ENCODE measurements around the gene GALNT14. TPM values are rescaled to one million over a fixed set of nuclear protein-coding genes. Genes with fewer than 3 reads are reported as not detected.

GALNT14 gene
- total RNA-seq, 1 experiment from 2014 or later = 5.9 TPM

DNA sequence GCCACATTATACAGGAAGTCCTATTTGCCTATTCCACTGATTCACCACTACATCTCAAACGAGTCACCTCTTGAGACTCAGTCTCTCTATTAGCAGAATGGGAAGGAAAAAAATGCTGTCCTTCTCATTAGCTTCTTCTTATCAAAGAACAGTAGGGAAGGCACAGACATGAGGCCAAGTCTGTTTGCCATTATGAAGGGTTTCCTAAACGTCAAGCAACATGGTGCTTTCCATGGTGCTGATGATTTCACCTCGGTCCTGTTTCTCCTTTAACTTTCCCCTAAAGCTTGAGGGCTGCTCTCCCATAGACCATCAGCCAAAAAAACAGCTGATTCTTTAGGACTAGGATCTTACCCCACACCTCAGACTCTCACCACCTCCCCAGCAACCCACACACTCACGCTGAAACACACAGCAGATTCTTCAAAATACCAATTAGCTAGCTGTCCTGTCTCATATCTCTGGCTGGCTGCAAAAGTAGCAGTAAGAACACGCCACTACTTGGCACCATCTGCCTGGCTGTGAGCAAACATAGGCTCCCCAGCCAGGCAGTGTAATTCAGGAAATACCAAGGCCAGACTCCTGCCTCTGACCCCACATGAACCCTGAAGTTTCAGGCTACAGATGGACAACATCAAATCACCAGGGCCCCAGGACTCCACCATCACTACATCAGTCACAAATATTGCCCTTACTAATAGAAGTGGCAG is 30.5 kb downstream of the GALNT14 start:
- DNase-seq (ENCODE audit: low read depth, low spot score) = no peak
- in situ Hi-C loops (cut with HindIII; ENCODE audit: low pct_unique_long_range_greater_than_20kb, low sequenced_read_pairs) = no loop called here

DNA sequence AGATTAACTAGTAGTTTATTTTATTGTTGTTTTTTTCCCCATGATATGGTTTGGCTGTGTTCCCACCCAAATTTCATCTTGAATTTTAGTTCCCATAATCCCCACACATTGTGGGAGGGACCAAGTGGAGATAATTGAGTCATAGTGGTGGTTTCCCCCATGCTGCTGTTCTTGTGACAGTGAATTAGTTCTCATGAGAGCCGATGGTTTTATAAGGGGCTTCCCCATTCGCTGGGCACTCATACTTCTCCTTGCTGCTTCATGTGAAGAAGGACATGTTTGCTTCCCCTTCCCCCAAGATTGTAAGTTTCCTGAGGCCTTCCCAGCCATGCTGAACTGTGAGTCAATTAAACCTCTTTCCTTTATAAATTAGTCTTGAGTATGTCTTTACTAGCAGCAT is 36.5 kb downstream of the GALNT14 start:
- no peak for DNase-seq (ENCODE audit: low read depth, low spot score)
- in situ Hi-C loops (cut with HindIII; ENCODE audit: low pct_unique_long_range_greater_than_20kb, low sequenced_read_pairs) = no loop called here

DNA sequence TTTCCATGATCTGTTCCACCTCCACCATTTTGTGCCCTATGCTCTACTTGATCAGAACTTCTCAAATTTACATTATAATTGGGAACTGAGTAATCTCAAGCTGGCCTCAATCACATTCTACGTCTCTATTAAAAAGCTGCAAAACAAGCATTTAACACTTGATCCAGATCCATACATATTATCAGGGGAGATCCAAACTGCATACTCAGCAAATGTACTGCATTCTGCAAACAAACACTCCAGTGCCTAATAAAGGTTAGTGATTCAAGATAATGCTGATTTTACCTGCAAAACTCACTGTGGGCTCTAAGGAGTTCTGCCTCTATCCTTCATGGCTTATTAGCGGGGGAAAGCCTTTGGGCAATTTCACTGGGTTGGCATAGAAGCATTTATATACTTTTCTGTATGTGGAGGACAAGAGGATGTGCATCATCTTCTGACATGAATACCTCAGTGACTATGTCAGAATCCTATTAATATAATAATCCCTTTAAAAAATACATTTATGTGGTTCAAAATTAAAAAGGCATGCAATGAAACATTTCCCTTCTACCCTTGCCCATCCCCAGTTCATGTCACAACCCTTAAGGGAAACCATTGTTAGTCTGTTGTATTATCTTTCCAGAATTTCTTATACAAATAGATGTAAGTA is 40.2 kb downstream of the GALNT14 start:
- DNase-seq (ENCODE audit: low read depth, low spot score) = no peak
- in situ Hi-C loops (cut with HindIII; ENCODE audit: low pct_unique_long_range_greater_than_20kb, low sequenced_read_pairs) = no loop called here

DNA sequence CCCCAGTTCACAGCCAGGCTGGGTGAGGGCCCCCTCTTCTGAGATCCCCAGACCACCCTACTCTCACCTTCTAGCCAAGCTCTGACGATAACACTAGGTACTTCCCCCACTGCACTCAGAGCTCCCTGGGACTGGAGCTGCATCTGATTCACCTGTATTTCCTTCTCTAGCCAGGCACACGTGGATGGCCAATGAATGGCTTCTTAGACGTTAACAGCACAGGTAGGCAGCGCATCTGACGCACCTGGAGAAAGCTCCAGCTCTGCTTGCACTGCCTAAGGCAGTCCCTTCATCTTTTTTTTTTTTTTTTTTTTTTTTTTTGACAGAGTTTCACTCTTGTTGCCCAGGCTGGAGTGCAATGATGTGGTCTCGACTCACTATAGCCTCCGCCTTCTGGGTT is 48.1 kb downstream of the GALNT14 start:
- in situ Hi-C loops (cut with HindIII; ENCODE audit: low pct_unique_long_range_greater_than_20kb, low sequenced_read_pairs) = no loop called here
- no peak for DNase-seq (ENCODE audit: low read depth, low spot score)

DNA sequence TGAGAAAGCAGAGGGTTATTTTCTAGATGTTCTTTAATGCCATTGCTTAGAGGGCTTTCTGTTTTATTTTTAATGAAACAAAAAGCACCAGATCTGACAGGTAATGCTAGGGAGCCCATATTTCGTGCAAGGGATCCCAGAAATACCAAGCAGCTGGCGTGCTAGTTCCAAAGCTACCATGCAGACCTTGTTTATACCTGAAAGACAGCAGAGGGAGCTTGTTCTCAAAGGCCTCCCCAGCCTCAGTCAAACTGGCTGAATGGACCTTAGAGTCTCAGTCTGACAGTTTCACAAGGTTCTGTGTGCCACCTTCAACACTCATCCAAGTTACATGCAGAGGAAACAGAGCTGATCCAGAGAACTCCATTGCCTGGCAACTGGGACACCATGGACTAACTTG is 48.6 kb downstream of the GALNT14 start:
- in situ Hi-C loops (cut with HindIII; ENCODE audit: low pct_unique_long_range_greater_than_20kb, low sequenced_read_pairs) = no loop called here

DNA sequence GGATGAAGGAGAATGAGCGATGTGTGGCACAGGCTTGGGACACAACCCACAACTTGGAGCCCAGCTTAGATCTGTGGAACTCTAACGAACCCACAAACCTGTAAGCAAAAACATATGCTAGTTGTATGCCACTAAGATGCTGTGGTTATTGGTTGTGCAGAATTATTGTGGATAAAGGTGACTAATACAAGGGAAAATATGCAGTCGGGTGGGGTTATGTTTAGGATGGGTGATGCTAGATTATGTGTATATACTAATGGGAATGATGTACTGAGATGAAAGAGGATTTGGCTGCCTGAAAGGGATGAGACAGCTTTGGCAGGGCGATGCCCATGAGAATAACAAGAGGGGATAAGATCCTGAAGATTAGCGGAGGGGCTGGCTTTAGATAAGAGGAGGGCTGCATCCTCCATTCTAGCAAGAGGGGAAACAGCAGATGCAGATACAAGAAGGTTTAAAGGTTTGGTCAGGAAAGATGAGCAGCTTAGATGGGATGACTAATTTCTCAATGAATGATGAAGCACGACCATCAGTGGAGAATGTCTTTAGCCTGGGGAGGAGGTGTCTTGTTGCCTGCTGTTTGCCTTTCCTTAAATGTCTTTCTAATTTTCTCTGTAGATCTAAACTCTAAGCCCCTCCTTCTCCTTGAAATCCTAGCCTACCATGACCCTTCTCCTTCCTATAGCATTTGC is 49.6 kb downstream of the GALNT14 start:
- in situ Hi-C loops (cut with HindIII; ENCODE audit: low pct_unique_long_range_greater_than_20kb, low sequenced_read_pairs) = no loop called here

More for the DNA sequence above, 48.6 kb downstream of the GALNT14 start:
- DNase-seq (ENCODE audit: low read depth, low spot score) = no peak

DNA sequence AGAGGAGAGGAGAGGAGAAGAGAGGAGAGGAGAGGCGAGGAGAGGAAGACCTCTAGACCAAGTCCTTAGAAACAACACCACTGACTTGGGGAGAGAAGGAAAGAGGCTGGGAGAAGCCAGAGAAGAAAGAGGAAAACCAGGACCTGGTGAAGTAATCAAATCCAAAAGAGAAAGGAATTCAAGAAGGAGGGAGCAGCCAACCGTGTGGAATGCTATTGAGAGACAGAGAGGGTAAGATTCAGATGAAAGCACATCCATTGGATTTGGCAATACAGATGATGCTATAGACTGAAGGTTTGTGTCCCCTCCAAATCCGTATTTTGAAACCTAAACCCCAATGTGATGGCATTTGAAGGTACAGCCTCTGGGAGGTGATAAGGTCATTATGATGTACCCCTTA is 50.7 kb downstream of the GALNT14 start:
- in situ Hi-C loops (cut with HindIII; ENCODE audit: low pct_unique_long_range_greater_than_20kb, low sequenced_read_pairs) = no loop called here
- no peak for DNase-seq (ENCODE audit: low read depth, low spot score)

More for the DNA sequence above, 49.6 kb downstream of the GALNT14 start:
- no peak for DNase-seq (ENCODE audit: low read depth, low spot score)

DNA sequence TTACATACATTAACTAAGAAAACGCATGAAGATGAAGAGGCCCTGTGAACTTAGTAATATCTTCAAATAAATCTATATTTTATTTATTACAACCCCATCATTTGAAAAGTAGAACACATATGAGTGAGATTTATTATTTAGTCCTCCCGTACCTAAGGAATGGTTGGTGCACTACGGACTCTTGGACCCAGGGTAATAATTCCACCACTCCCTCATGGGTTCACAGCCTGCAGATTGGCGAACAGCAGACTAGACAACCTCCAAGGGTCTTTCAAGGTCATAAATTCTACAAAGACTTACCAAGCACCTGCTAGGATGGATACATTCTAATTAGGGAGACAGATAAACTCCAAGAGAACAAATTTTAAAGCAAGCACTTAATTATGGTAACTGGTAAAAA is 51.6 kb downstream of the GALNT14 start:
- no peak for DNase-seq (ENCODE audit: low read depth, low spot score)
- in situ Hi-C loops (cut with HindIII; ENCODE audit: low pct_unique_long_range_greater_than_20kb, low sequenced_read_pairs) = no loop called here

DNA sequence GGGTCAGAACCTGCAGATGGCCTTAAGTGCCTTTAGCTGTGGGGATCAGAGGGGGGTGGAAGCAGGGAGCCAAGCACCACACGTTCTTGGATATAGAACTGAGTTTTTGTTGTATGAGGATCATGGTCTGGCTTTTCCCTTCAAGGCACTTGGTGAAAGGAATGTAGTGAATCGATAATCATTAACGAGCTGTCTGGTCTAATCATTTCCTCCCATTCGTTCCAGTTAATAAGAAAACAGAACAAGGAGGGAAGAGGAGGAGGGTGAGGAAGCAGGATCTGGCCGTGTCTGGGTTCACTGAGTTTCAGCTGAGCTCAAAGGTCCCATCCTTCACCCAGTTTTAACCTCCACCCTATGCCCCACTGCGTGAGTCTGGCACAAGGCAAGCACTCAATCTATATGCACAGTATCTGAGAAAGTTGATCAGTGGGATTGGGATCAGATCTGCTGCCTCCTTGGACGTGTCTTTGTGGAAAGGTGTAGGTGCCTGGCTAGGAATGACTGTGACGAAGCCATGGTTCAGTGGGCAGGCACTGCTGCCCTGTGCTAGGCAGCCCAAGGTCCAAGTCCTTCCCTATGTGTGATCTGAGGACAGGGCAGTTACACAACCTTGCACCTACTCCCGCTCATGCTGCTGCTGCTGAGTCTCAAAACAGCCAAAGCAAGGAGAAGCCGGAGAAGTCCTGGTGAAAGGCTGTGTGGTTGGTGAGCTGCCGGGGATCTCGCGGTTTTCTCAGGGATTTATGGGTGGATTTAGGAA is 54.8 kb downstream of the GALNT14 start:
- in situ Hi-C loops (cut with HindIII; ENCODE audit: low pct_unique_long_range_greater_than_20kb, low sequenced_read_pairs) = no loop called here
- no peak for DNase-seq (ENCODE audit: low read depth, low spot score)

DNA sequence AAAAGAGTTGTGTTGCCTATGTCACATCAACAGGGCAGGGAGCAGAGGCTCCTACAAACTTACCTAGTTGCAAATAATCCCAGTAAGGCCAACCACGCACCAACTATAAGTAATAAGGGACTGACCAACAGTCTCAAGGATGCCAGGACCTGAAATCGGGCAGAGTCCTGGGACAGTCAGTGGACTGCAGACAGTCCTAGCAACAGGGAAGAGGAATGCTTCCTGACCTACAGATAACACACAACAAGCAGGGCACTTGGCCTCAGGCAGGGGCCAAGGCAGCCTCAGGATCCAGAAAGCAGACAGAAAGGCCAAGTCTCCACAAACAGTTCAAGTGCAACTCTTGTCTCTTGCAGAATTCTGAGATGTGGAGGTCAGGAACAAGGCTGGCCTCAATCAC is 56.2 kb downstream of the GALNT14 start:
- no peak for DNase-seq (ENCODE audit: low read depth, low spot score)
- in situ Hi-C loops (cut with HindIII; ENCODE audit: low pct_unique_long_range_greater_than_20kb, low sequenced_read_pairs) = no loop called here

DNA sequence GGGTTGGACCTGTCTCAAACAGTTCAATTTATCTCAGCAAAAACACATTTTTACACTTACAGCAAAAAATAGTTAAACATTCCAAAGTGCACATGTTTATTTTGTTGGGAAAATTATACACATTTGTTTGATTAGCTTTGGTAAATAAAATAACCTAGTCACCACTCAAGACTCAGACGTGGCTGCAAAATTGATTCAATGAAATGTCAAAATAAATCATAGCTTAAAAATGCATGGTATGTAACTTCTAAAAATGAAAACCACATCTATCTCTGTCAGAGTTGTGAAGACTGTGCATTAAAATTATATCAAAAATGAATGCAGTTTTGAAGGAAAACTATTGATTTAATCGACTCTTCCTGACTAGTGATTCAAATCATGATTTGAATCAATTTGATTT is 56.7 kb downstream of the GALNT14 start:
- no peak for DNase-seq (ENCODE audit: low read depth, low spot score)
- in situ Hi-C loops (cut with HindIII; ENCODE audit: low pct_unique_long_range_greater_than_20kb, low sequenced_read_pairs) = no loop called here

DNA sequence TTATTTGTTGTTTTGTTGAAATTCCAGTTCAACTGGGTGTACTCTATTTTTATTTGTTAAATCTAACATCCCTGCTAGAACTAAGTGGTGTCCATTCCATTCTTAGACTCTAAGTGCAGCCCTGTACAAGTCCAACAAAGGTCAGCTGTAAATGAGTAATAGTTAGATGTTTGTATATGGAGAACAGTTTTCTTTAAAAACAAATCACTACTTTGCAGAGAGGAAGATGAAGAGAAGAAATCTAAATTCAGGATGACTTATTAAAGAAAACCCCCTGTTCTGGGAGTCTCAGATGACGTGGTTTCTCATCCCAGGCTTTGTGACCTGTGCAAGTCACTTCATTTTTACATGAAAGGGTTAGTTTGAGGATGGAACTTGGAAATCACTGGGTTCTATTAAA is 57.9 kb downstream of the GALNT14 start:
- DNase-seq (ENCODE audit: low read depth, low spot score) = no peak
- in situ Hi-C loops (cut with HindIII; ENCODE audit: low pct_unique_long_range_greater_than_20kb, low sequenced_read_pairs) = no loop called here

DNA sequence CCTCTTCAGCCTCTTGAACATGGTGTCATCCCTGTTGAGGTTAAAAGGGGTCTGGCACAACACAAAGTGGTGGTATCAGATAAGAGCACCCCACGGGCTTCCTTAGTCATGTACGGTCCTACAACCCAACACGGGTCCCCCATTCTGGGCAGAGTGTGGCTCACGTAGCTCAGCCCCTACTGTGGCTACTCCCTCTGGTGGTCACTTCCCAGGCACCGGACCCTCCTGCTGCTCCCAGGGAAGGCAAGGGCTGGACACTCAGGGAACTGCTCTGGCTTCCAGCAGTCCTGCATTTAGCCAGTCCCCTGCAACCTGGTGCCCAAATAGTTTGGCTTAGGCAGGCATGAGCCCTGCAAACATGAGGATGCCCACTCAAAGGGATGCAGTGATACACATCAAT is 58.6 kb downstream of the GALNT14 start:
- peak; percentile 46 for DNase-seq (ENCODE audit: low read depth, low spot score)
- in situ Hi-C loops (cut with HindIII; ENCODE audit: low pct_unique_long_range_greater_than_20kb, low sequenced_read_pairs) = no loop called here

DNA sequence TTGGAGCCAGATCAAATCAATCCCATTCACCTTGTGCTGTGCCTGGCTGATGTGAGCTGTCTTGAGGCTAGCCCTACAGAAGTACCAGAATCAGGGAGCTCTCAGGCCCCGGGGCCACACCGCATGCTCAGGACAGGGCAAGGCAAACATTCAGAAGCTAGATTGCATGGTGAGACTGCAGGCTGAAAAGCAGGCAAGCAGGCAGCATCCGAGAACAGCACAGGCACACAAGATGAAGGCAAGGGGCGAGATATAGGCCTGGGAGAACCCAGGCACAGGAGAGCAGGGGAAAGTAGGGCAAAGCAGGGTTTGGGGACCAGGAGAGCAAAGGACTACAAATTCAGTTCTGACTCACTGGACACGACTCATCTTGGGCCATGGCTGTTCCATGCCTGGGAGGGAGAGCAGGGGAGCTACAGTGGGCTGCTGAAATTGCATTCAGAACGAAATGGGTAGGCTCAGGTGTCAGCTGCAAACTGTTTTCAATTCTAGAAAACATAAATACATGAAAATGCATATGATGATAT is 59.6 kb downstream of the GALNT14 start:
- DNase-seq (ENCODE audit: low read depth, low spot score) = no peak

DNA sequence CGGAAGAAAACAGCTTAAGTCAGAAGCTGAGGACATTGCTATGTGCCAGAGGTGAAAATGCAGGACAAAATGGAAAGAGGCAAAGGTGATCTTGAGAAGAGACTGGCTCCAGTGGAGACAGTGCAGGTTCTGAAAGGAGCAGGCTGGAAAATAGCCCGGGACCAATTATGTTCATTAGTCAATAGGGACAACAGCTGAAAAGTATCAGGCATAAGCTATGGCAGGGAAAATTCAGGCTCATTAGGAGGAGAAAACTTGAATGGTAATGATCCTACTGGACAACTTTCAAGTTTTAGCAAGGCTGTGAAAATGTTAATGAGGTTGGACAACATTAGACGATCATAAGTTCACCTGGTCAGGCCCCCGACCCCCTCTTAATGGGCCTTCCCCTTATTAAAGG is 60.2 kb downstream of the GALNT14 start:
- no peak for DNase-seq (ENCODE audit: low read depth, low spot score)
- in situ Hi-C loops (cut with HindIII; ENCODE audit: low pct_unique_long_range_greater_than_20kb, low sequenced_read_pairs) = no loop called here

More for the DNA sequence above, 59.6 kb downstream of the GALNT14 start:
- in situ Hi-C loops (cut with HindIII; ENCODE audit: low pct_unique_long_range_greater_than_20kb, low sequenced_read_pairs) = no loop called here

DNA sequence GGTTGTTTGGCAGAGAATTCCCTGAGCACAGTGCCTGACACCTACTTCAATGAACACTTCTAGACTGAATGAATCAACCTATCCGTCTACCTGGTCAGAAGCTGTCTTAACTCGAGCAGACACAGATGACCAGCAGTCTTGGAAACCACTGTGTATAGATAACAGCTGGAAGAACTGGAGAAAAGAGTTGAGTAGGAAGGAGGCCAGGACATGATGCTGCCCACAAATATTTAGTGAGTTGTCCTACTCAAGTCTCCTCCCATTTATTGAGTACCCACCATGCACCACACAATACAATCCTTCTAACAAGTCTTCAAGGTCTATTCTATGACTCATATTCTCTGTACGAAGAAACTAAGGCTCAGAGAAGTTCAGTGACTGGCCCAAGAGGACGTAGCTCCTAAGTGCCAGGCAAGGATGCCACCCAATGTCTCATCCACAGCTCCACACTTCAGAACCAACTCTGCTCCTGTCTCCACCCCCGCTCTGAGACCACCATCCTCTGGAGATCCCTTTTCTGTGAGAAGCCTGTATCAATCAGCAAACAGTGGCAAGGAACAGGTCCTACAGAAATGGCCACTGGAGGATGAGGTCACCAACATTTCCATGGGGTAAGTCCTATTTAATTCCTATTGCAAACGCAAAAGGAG is 62.2 kb downstream of the GALNT14 start:
- in situ Hi-C loops (cut with HindIII; ENCODE audit: low pct_unique_long_range_greater_than_20kb, low sequenced_read_pairs) = no loop called here
- no peak for DNase-seq (ENCODE audit: low read depth, low spot score)

DNA sequence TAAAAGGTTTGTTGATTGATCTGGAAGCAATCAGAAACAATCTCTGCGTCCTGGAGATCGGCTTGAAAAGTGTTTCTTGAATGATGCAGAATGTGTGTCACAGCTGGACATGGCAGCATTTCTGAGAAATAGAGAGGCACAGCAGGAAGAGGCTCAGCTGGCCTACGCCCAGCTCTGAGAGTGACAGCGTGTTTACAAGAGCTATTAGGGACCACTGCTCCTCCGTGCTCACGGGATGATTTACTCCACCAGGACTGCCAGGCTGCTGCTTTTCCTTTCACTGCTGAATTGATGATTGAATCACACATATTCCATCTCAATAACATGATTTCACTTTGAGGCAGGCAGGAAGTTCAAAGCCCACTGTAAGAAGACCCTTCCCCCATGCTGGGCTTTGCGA is 62.8 kb downstream of the GALNT14 start:
- in situ Hi-C loops (cut with HindIII; ENCODE audit: low pct_unique_long_range_greater_than_20kb, low sequenced_read_pairs) = no loop called here
- no peak for DNase-seq (ENCODE audit: low read depth, low spot score)
